HCT116 (cell line): ENCODE data around the gene NNT. TPM values are rescaled to one million over a fixed set of nuclear protein-coding genes. Genes with fewer than 3 reads are reported as not detected.

Source experiments
- ATAC-seq: fragments of 200-7000 bp; cut with Tn5 transposase; 2 replicates; pipeline ENCODE4 v1.9.1; 2020; ENCODE audit warnings: mild to moderate bottlenecking, moderate library complexity
- BruUV-seq: library from RNA; stranded (reverse); fragments of 400-500 nt; replicated peaks from 2 replicates; lab custom pipeline; 2021; lab: Mats Ljungman, UMichigan
- CTCF ChIA-PET: fragments of 300-600 bp; sonication (Branson Sonifier 250); formaldehyde crosslinking; loops from one replicate; lab custom pipeline; 2021; ENCODE audit warnings: antibody characterized with exemption; lab: Charles Lee
- POLR2A ChIA-PET: fragments of 300-600, 350-600 bp; sonication (Branson Sonifier 250); formaldehyde crosslinking; loops from one replicate; lab custom pipeline; 2021; ENCODE audit warnings: antibody characterized with exemption; lab: Charles Lee
- RAD21 ChIA-PET, 2 experiments: fragments of 300-600 bp; sonication (Branson Sonifier 250); formaldehyde crosslinking; loops; one replicate each; lab custom pipeline; 2023; ENCODE audit warnings: low total read pairs in 2 of 2; ENCODE audit not compliant: uncharacterized antibody in 2 of 2, unreplicated experiment in 2 of 2, low non-redundant PET in 1 of 2; lab: Charles Lee
- DNase-seq: peaks from one replicate; pipeline ENCODE4 v3.0.0-alpha.2; 2010; ENCODE audit warnings: low read depth, low spot score
- H2AFZ ChIP-seq: fragments of 200-600 bp; shearing (Covaris generic), sonication (generic); 2 replicates; pipeline ENCODE4 v1.6.1; 2017; ENCODE audit warnings: low read depth, mixed run types, mixed read lengths, antibody characterized with exemption, low read length; ENCODE audit not compliant: poor library complexity, severe bottlenecking
- H3K27ac ChIP-seq: 2 replicates; pipeline ENCODE4 v1.5.1; 2012; ENCODE audit warnings: low read depth, low read length
- H3K27me3 ChIP-seq: fragments of 200-600 bp; sonication (generic); 2 replicates; pipeline ENCODE4 v1.6.1; 2016; ENCODE audit warnings: mixed run types, low read length, mixed read lengths; ENCODE audit not compliant: insufficient read depth
- H3K36me3 ChIP-seq, 2 experiments: fragments of 200-500 bp in 1 of 2; fragments of 200-600 bp in 1 of 2; sonication (Bioruptor generic) in 1 of 2; sonication (generic) in 1 of 2; 2 replicates each; pipeline versions ENCODE4 v1.5.1 to v1.6.1; 2014 to 2016; ENCODE audit warnings: low read length in 2 of 2, inconsistent platforms in 1 of 2, mixed read lengths in 1 of 2, mixed run types in 1 of 2; ENCODE audit not compliant: insufficient read depth in 2 of 2, control insufficient read depth in 1 of 2
- H3K4me1 ChIP-seq, 2 experiments: fragments of 200-600 bp in 1 of 2; sonication (generic) in 1 of 2; 2 replicates each; pipeline versions ENCODE4 v1.5.1 to v1.6.1; 2012 to 2017; ENCODE audit warnings: low read length in 2 of 2, inconsistent platforms in 1 of 2, mild to moderate bottlenecking in 1 of 2, mixed read lengths in 1 of 2, mixed run types in 1 of 2, moderate library complexity in 1 of 2; ENCODE audit not compliant: insufficient read depth in 2 of 2, control insufficient read depth in 1 of 2
- H3K4me2 ChIP-seq: fragments of 200-600 bp; sonication (generic); 2 replicates; pipeline ENCODE4 v1.6.1; 2017; ENCODE audit warnings: mixed run types, low read length, mixed read lengths
- H3K4me3 ChIP-seq, 2 experiments: fragments of 200-600 bp in 1 of 2; sonication (generic) in 1 of 2; replicated peaks in 1 of 2; 2 replicates each; pipeline ENCODE4 v1.5.1; 2011 to 2016; ENCODE audit warnings: low read length in 2 of 2, control low read depth in 1 of 2, low read depth in 1 of 2, mild to moderate bottlenecking in 1 of 2, mixed read lengths in 1 of 2, mixed run types in 1 of 2
- H3K79me2 ChIP-seq: fragments of 200-600 bp; sonication (generic); 2 replicates; pipeline ENCODE4 v1.6.1; 2017; ENCODE audit warnings: mild to moderate bottlenecking, mixed run types, low read length, moderate library complexity, mixed read lengths; ENCODE audit not compliant: insufficient read depth
- H3K9ac ChIP-seq: fragments of 200-600 bp; sonication (generic); 2 replicates; pipeline ENCODE4 v1.6.1; 2016; ENCODE audit warnings: low read length, mixed read lengths
- H3K9me2 ChIP-seq: fragments of 200-600 bp; sonication (generic), shearing (Covaris generic); 2 replicates; pipeline ENCODE4 v1.6.1; 2017; ENCODE audit warnings: mixed run types, mild to moderate bottlenecking, moderate library complexity; ENCODE audit not compliant: insufficient read depth
- H3K9me3 ChIP-seq, 2 experiments: fragments of 200-500 bp in 1 of 2; fragments of 200-600 bp in 1 of 2; sonication (Bioruptor generic) in 1 of 2; sonication (generic) in 1 of 2; 2 replicates each; pipeline ENCODE4 v1.6.1; 2014 to 2017; ENCODE audit warnings: low read length in 2 of 2, mixed read lengths in 2 of 2, inconsistent platforms in 1 of 2, low read depth in 1 of 2, mild to moderate bottlenecking in 1 of 2, mixed run types in 1 of 2, moderate library complexity in 1 of 2; ENCODE audit not compliant: control insufficient read depth in 1 of 2, insufficient read depth in 1 of 2
- H4K20me1 ChIP-seq: fragments of 200-600 bp; sonication (generic), shearing (Covaris generic); 2 replicates; pipeline ENCODE4 v1.6.1; 2017; ENCODE audit warnings: mixed run types, mild to moderate bottlenecking, moderate library complexity; ENCODE audit not compliant: insufficient read depth
- CEBPB ChIP-seq: IDR thresholded peaks from 2 replicates; pipeline ENCODE4 v1.6.1; 2012; ENCODE audit warnings: low read depth
- EGR1 ChIP-seq: IDR thresholded peaks from 2 replicates; pipeline ENCODE4 v1.6.1; 2012; ENCODE audit warnings: low read depth
- EZH2 ChIP-seq: fragments of 200-600 bp; sonication (generic); IDR thresholded peaks from 2 replicates; pipeline ENCODE4 v1.6.1; 2017; ENCODE audit warnings: antibody characterized with exemption, mixed run types
- EZH2phosphoT487 ChIP-seq: fragments of 200-600 bp; IDR thresholded peaks from 2 replicates; pipeline ENCODE4 v1.6.1; 2018; ENCODE audit warnings: antibody characterized with exemption, borderline replicate concordance
- FOSL1 ChIP-seq: IDR thresholded peaks from 2 replicates; pipeline ENCODE4 v1.6.1; 2012; ENCODE audit warnings: low read depth
- JUND ChIP-seq: IDR thresholded peaks from 2 replicates; pipeline ENCODE4 v1.6.1; 2012
- MAX ChIP-seq: IDR thresholded peaks from 2 replicates; pipeline ENCODE4 v1.6.1; 2012
- POLR2A ChIP-seq: IDR thresholded peaks from 2 replicates; pipeline ENCODE4 v1.7.0; 2011; ENCODE audit warnings: borderline replicate concordance; ENCODE audit not compliant: insufficient read depth, insufficient read length; ENCODE audit errors: extremely low read depth
- POLR2AphosphoS5 ChIP-seq: IDR thresholded peaks from 2 replicates; pipeline ENCODE4 v1.6.1; 2011; ENCODE audit warnings: mild to moderate bottlenecking, low read depth, low read length, moderate library complexity
- RAD21 ChIP-seq: IDR thresholded peaks from 2 replicates; pipeline ENCODE4 v1.6.1; 2012; ENCODE audit warnings: low read depth, mild to moderate bottlenecking
- REST ChIP-seq: IDR thresholded peaks from 2 replicates; pipeline ENCODE4 v1.6.1; 2012; ENCODE audit warnings: low read depth
- SIN3A ChIP-seq: IDR thresholded peaks from 2 replicates; pipeline ENCODE4 v1.6.1; 2012; ENCODE audit warnings: low read depth
- SP1 ChIP-seq: IDR thresholded peaks from 2 replicates; pipeline ENCODE4 v1.6.1; 2012; ENCODE audit warnings: low read depth
- SRF ChIP-seq: IDR thresholded peaks from 2 replicates; pipeline ENCODE4 v1.6.1; 2012; ENCODE audit warnings: low read depth
- YY1 ChIP-seq: IDR thresholded peaks from 2 replicates; pipeline ENCODE4 v1.6.1; 2011; ENCODE audit warnings: low read length, low read depth, moderate library complexity, mild to moderate bottlenecking; ENCODE audit not compliant: insufficient replicate concordance; ENCODE audit errors: extremely low read depth
- ZNF274 ChIP-seq: fragments of 200-500 bp; sonication (Bioruptor generic); IDR thresholded peaks from 2 replicates; pipeline ENCODE4 v1.6.1; 2014; ENCODE audit warnings: mild to moderate bottlenecking, low read depth, low read length, inconsistent platforms
- intact Hi-C: fragments of 100-400 bp; cut with micrococcal nuclease; formaldehyde crosslinking; loops from 2 replicates; pipeline ENCODE4 v1.10.0; 2022
- total RNA-seq: library from RNA; stranded (reverse); gene quantifications from one replicate; pipeline ENCODE4 v1.2.1, GENCODE V29; 2021; ENCODE audit not compliant: unreplicated experiment
- TF ChIP-seq, protein P1 (sequence below): IDR thresholded peaks from 2 replicates; pipeline ENCODE4 v1.6.1; 2011; ENCODE audit warnings: mild to moderate bottlenecking, low read length, moderate library complexity; ENCODE audit not compliant: insufficient replicate concordance; ENCODE audit errors: extremely low read depth
- TF ChIP-seq, protein P2 (sequence below): IDR thresholded peaks from 2 replicates; pipeline ENCODE4 v1.6.1; 2012

NNT gene
- total RNA-seq, 1 experiment from 2014 or later = 0.32 TPM

GRCh38 chr5:43701227-43701626 lies 98.2 kb downstream of the NNT start:
- RAD21 ChIA-PET = no interaction called here
- H3K9me2 ChIP-seq = no peaks in the 10 kb centered on the region

DNA sequence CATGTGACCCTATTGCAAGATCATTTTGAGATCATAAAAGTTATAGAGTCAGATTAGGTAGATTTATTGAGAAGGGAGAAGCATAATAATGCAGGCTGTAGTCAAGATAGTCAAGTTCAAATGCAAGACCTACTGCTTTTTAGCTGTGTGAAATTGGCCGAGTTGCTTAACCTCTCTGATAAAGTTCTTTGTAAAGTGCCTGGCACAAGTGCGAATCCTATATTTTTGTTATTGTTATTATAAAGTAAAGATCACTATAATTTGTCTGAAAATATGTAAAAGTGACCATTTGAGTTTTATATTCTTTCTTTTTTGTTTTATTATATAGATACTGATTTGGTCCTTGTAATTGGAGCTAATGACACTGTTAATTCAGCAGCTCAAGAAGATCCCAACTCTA lies 99.3 kb downstream of the NNT start:
- Histone ChIP-seq H3K9me2 (no peaks in the 10 kb centered on the region), H3K4me1 (no peaks in the 10 kb centered on the region), H3K36me3 (no peaks in the 10 kb centered on the region), H2AFZ (no peak overlapping the region), H3K79me2 (no peaks in the 10 kb centered on the region), H3K27ac (no peak overlapping the region), H4K20me1 (no peaks in the 10 kb centered on the region), H3K27me3 (no peaks in the 10 kb centered on the region), H3K4me2 (no peak overlapping the region), H3K9ac (no peak overlapping the region), H3K4me3 (no peak overlapping the region), H3K9me3 (no peaks in the 10 kb centered on the region)
- POLR2A ChIA-PET = no interaction called here
- CTCF ChIA-PET = no interaction called here
- no TSS peak for BruUV-seq
- DNase-seq (no peak), ATAC-seq (no peak)
- intact Hi-C loops = no loop called here
- RAD21 ChIA-PET = no interaction called here
- TF ChIP-seq JUND (no peak), EZH2phosphoT487 (no peak), MAX (no peak), SRF (no peak), POLR2AphosphoS5 (no peak), CEBPB (no peak), YY1 (no peak), EGR1 (no peak), POLR2A (no peak), EZH2 (no peak), SP1 (no peak), RAD21 (no peak), FOSL1 (no peak), SIN3A (no peak), REST (no peak)
- TF ChIP-seq, protein P1, sequence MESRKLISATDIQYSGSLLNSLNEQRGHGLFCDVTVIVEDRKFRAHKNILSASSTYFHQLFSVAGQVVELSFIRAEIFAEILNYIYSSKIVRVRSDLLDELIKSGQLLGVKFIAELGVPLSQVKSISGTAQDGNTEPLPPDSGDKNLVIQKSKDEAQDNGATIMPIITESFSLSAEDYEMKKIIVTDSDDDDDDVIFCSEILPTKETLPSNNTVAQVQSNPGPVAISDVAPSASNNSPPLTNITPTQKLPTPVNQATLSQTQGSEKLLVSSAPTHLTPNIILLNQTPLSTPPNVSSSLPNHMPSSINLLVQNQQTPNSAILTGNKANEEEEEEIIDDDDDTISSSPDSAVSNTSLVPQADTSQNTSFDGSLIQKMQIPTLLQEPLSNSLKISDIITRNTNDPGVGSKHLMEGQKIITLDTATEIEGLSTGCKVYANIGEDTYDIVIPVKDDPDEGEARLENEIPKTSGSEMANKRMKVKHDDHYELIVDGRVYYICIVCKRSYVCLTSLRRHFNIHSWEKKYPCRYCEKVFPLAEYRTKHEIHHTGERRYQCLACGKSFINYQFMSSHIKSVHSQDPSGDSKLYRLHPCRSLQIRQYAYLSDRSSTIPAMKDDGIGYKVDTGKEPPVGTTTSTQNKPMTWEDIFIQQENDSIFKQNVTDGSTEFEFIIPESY = no peak
- TF ChIP-seq, protein P2, sequence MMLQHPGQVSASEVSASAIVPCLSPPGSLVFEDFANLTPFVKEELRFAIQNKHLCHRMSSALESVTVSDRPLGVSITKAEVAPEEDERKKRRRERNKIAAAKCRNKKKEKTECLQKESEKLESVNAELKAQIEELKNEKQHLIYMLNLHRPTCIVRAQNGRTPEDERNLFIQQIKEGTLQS = no peak

More at GRCh38 chr5:43701227-43701626, 98.2 kb downstream of the NNT start:
- H3K9ac ChIP-seq = no peak overlapping the region
- no peak overlapping the region for H3K4me3 ChIP-seq
- no peaks in the 10 kb centered on the region for H3K79me2 ChIP-seq
- DNase-seq (no peak), ATAC-seq (no peak)
- intact Hi-C loops = no loop called here
- ChIA-PET CTCF (no interaction called here), POLR2A (no interaction called here)
- no peaks in the 10 kb centered on the region for H4K20me1 ChIP-seq
- no peaks in the 10 kb centered on the region for H3K27me3 ChIP-seq
- no peaks in the 10 kb centered on the region for H3K36me3 ChIP-seq
- H3K4me2 ChIP-seq = no peak overlapping the region
- H3K9me3 ChIP-seq = no peaks in the 10 kb centered on the region
- H2AFZ ChIP-seq = no peak overlapping the region
- no peak overlapping the region for H3K27ac ChIP-seq
- no peak for TF ChIP-seq SP1
- no peak for TF ChIP-seq ZNF274
- H3K4me1 ChIP-seq = no peaks in the 10 kb centered on the region
- no TSS peak for BruUV-seq
